Measurements from ENCODE around the gene EMP2.

DNA sequence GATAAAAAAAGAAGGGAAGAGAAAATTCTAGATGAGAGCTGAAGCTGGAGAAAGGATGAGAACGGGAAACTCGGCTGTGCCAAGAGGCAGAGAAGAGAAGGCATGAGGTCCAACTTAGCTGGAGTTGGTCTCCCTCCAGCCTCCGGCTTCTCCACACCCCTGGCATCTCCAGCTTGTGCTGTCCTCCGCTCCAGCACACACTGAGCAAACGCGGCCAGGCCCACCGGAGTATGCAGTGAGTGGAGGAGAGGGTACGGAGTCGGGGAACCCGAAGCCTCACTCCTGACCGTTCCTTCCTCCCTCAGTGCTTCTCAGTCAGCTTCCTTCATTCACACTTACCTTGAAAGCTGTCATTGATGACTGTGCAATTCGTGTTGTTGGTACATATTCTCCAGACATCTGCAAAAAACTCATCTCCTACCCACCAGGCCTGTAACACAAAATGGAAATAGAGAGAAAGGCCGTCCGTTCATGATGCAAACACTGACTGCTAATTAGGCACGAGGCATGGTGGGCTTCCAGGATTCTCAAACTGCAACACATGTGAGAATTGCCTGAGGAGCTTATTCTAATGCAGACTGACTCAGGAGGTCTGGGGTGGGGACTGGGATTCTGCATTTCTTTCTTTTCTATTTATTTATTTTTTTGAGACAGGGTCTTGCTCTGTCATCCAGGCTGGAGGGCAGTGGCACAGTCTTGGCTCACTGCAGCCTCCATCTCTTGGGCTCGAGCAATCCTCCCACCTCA, 37.0 kb downstream of the EMP2 start:
- TF ChIP-seq, protein P1, sequence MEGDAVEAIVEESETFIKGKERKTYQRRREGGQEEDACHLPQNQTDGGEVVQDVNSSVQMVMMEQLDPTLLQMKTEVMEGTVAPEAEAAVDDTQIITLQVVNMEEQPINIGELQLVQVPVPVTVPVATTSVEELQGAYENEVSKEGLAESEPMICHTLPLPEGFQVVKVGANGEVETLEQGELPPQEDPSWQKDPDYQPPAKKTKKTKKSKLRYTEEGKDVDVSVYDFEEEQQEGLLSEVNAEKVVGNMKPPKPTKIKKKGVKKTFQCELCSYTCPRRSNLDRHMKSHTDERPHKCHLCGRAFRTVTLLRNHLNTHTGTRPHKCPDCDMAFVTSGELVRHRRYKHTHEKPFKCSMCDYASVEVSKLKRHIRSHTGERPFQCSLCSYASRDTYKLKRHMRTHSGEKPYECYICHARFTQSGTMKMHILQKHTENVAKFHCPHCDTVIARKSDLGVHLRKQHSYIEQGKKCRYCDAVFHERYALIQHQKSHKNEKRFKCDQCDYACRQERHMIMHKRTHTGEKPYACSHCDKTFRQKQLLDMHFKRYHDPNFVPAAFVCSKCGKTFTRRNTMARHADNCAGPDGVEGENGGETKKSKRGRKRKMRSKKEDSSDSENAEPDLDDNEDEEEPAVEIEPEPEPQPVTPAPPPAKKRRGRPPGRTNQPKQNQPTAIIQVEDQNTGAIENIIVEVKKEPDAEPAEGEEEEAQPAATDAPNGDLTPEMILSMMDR (IDR thresholded peaks at IDR 0.05 in 8 of 11, conservative IDR thresholded peaks at IDR 0.05 in 3 of 11), result no peak
- TF ChIP-seq POLR2AphosphoS5 (IDR thresholded peaks at IDR 0.05), result no peak

Data from spleen (tissue), 7 donors.